CD4-positive, alpha-beta memory T cell (primary cell): ENCODE data around the gene FADD. TPM values are rescaled to one million over a fixed set of nuclear protein-coding genes. Genes with fewer than 3 reads are reported as not detected.

Source experiments
- CTCF ChIA-PET: fragments of 350-600 bp; sonication (Branson Sonifier 250); formaldehyde crosslinking; loops from one replicate; lab custom pipeline; 2021; ENCODE audit warnings: inconsistent platforms; ENCODE audit not compliant: partially characterized antibody; lab: Charles Lee
- POLR2A ChIA-PET: fragments of 350-600 bp; sonication (Branson Sonifier 250); formaldehyde crosslinking; loops from one replicate; lab custom pipeline; 2021; ENCODE audit not compliant: partially characterized antibody; lab: Charles Lee
- DNase-seq, 5 donors: peaks; one replicate each; pipeline versions ENCODE4 v3.0.0 to v3.0.0-alpha.2; 2020 to 2022; ENCODE audit warnings: mixed read lengths in 1 of 5
- H3K27ac ChIP-seq: one replicate; pipeline ENCODE4 v1.7.0; 2013; ENCODE audit warnings: low read depth, low read length
- H3K27me3 ChIP-seq: 2 replicates; pipeline ENCODE4 v1.7.0; 2013; ENCODE audit warnings: mild to moderate bottlenecking, low read length, moderate library complexity; ENCODE audit not compliant: insufficient read depth
- H3K36me3 ChIP-seq: 2 replicates; pipeline ENCODE4 v1.7.0; 2013; ENCODE audit warnings: mild to moderate bottlenecking, low read length, moderate library complexity; ENCODE audit not compliant: insufficient read depth
- H3K4me1 ChIP-seq: 2 replicates; pipeline ENCODE4 v1.7.0; 2013; ENCODE audit warnings: mild to moderate bottlenecking, low read length, moderate library complexity; ENCODE audit not compliant: insufficient read depth
- H3K4me3 ChIP-seq, 2 donors: one replicate each; pipeline ENCODE4 v1.7.0; 2013; ENCODE audit warnings: low read length in 2 of 2, mild to moderate bottlenecking in 1 of 2
- H3K9me3 ChIP-seq, 2 donors: one replicate each; pipeline ENCODE4 v1.7.0; 2013; ENCODE audit warnings: low read length in 2 of 2, control low read depth in 1 of 2; ENCODE audit not compliant: control insufficient read depth in 1 of 2
- H3K27ac Mint-ChIP-seq, 7 donors: one replicate each; pipeline ENCODE4 v1.8.0; 2020 to 2021; ENCODE audit warnings: mixed read lengths in 7 of 7, mild to moderate bottlenecking in 6 of 7, inconsistent platforms in 3 of 7, moderate library complexity in 3 of 7
- H3K27me3 Mint-ChIP-seq, 2 donors: one replicate each; pipeline ENCODE4 v1.8.0; 2020 to 2021; ENCODE audit warnings: mixed read lengths in 2 of 2
- H3K36me3 Mint-ChIP-seq, 2 donors: one replicate each; pipeline ENCODE4 v1.8.0; 2020 to 2021; ENCODE audit warnings: mixed read lengths in 2 of 2, inconsistent platforms in 1 of 2, mild to moderate bottlenecking in 1 of 2
- H3K4me1 Mint-ChIP-seq, 4 donors: one replicate each; pipeline ENCODE4 v1.8.0; 2020 to 2021; ENCODE audit warnings: mixed read lengths in 4 of 4, mild to moderate bottlenecking in 1 of 4
- H3K4me3 Mint-ChIP-seq, 8 donors: one replicate each; pipeline ENCODE4 v1.8.0; 2020 to 2021; ENCODE audit warnings: mixed read lengths in 8 of 8, mild to moderate bottlenecking in 7 of 8, moderate library complexity in 6 of 8, inconsistent platforms in 3 of 8
- H3K9me3 Mint-ChIP-seq, 8 donors: one replicate each; pipeline ENCODE4 v1.8.0; 2020 to 2021; ENCODE audit warnings: mixed read lengths in 8 of 8, mild to moderate bottlenecking in 5 of 8, inconsistent platforms in 3 of 8, moderate library complexity in 1 of 8
- intact Hi-C: fragments of 100-400 bp; cut with micrococcal nuclease; formaldehyde crosslinking; loops from one replicate; pipeline ENCODE4 v1.15.1; 2023
- polyA plus RNA-seq, 2 donors: library from polyadenylated mRNA; unstranded; fragments of 300-500 nt; fragmentation: Illumina TruSeq; gene quantifications; one replicate each; pipeline ENCODE4 v1.2.3, GENCODE V29; 2021
- total RNA-seq, 2 experiments: library from RNA; stranded (reverse); gene quantifications; one replicate each; pipeline ENCODE4 v1.2.3, GENCODE V29; 2021

Gene FADD
- total and polyA plus RNA-seq, 4 experiments from 2014 or later: 19.2 to 48.0 (median 34.2) TPM

DNA sequence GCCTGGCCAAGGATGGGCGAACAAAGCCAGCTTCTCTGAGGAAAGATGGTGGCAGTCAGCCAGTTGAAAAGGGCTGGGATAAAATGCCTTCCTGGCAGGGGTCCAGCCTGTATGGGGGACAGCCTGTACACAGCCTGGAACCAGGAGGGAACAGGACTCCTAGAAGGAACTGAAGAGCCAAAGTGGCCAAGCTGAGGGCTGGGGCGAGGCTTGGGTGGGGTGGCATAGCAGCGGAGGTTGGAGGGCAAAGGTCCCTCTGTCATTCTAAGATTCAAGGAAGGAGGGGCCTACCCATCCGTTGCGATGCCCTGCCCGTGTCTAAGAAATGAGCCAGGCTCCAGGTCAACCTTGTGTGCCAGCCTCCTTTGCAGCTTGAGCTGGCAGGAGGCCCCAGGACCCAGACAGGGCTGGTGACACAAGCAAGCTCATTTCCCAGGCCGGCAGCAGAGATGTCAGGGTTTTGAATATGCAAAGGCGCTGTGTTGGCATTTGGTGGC lies 22.6 kb downstream of the FADD start:
- intact Hi-C loops: no loop called here
- H3K4me1 Mint-ChIP-seq: no peaks in the 10 kb centered on the region
- H3K9me3 Mint-ChIP-seq: no peaks in the 10 kb centered on the region
- ChIA-PET POLR2A (no interaction called here), CTCF (no interaction called here)
- no peak for DNase-seq
- Histone ChIP-seq H3K36me3 (no peaks in the 10 kb centered on the region), H3K27me3 (no peaks in the 10 kb centered on the region), H3K4me3 (no peak overlapping the region), H3K27ac (no peak overlapping the region), H3K9me3 (no peaks in the 10 kb centered on the region), H3K4me1 (no peaks in the 10 kb centered on the region)
- no peak overlapping the region for H3K4me3 Mint-ChIP-seq
- H3K36me3 Mint-ChIP-seq: no peaks in the 10 kb centered on the region
- H3K27me3 Mint-ChIP-seq: peaks cover 1 to 6% of the 10 kb centered on the region in 2 donors
- H3K27ac Mint-ChIP-seq: no peak overlapping the region

DNA sequence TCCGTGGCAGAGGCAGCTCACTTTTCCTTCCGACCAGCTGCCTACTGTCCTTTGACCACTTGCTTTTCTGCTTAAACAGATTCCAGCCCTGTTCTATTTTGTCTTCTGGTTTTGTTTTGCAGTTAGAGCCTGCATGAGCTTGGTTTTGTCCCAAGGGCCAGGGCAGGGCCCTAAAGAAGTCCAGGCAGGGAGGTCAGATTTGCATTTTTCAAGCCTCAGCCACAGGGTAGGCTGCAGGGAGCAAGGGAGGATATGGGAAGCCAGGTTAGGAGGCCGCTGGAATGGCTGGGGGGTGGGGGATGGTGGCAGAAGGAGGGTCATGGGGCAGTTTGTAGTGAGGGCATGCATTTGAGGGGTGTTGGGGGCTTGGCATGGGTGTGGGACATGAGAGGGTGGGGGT lies 23.1 kb downstream of the FADD start:
- H3K4me1 Mint-ChIP-seq: no peaks in the 10 kb centered on the region
- Histone ChIP-seq H3K36me3 (no peaks in the 10 kb centered on the region), H3K9me3 (no peaks in the 10 kb centered on the region), H3K4me3 (no peak overlapping the region), H3K27me3 (no peaks in the 10 kb centered on the region), H3K4me1 (no peaks in the 10 kb centered on the region), H3K27ac (no peak overlapping the region)
- H3K4me3 Mint-ChIP-seq: no peak overlapping the region
- intact Hi-C loops: no loop called here
- no peak overlapping the region for H3K27ac Mint-ChIP-seq
- no peak for DNase-seq
- CTCF ChIA-PET: no interaction called here
- peaks cover 1 to 4% of the 10 kb centered on the region in 2 donors for H3K27me3 Mint-ChIP-seq
- H3K36me3 Mint-ChIP-seq: no peaks in the 10 kb centered on the region
- H3K9me3 Mint-ChIP-seq: no peaks in the 10 kb centered on the region
- POLR2A ChIA-PET: no interaction called here

DNA sequence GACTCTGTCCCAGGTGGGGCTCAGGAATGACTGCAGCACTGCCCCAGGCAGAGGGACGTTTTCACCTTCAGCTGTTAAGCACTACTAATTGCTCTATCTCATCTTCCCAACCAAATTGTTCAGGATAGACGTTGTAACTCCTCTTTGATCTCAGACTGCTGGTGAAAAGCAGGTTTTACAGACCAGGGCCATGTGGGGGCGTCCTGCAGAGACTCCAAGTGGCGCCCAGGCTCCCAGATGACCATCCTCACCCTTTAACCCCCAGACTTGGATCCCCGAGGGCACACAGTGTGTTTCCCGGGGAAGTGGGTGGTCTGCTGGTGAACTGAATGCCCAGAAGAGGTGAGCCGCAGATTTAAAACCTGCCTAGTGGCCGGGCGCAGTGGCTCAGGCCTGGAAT lies 23.9 kb downstream of the FADD start:
- Mint-ChIP-seq H3K9me3 (no peaks in the 10 kb centered on the region), H3K36me3 (no peaks in the 10 kb centered on the region), H3K4me3 (no peak overlapping the region), H3K27ac (no peak overlapping the region), H3K27me3 (peaks cover 1 to 4% of the 10 kb centered on the region in 2 donors), H3K4me1 (no peaks in the 10 kb centered on the region)
- no peaks in the 10 kb centered on the region for H3K27me3 ChIP-seq
- no peak overlapping the region for H3K27ac ChIP-seq
- ChIA-PET CTCF (no interaction called here), POLR2A (no interaction called here)
- no peaks in the 10 kb centered on the region for H3K4me1 ChIP-seq
- no peak overlapping the region for H3K4me3 ChIP-seq
- no peaks in the 10 kb centered on the region for H3K36me3 ChIP-seq
- intact Hi-C loops: no loop called here
- no peaks in the 10 kb centered on the region for H3K9me3 ChIP-seq
- DNase-seq: no peak

DNA sequence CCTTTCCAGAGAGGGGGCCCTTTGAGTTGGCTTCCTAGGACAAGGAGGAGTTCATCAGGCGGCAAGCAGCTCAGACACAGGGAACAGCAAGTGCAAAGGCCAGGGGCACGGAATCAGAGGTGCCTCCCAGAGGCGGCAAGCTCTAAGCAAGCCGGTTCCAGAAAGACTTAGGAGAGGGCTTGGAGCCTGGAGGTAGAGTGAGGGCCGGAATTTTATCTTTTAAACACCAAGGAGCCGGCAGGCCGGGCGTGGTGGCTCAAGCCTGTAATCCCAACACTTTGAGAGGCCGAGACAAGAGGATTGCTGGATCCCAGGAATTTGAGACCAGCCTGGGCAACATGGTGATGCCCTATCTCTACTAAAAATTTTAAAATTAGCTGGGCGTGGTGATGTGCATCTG lies 26.6 kb downstream of the FADD start:
- no peak overlapping the region for H3K4me3 ChIP-seq
- Mint-ChIP-seq H3K9me3 (no peaks in the 10 kb centered on the region), H3K4me3 (no peak overlapping the region), H3K27ac (no peak overlapping the region), H3K36me3 (no peaks in the 10 kb centered on the region), H3K4me1 (no peaks in the 10 kb centered on the region), H3K27me3 (peaks cover 1% of the 10 kb centered on the region in 2 donors)
- H3K9me3 ChIP-seq: no peaks in the 10 kb centered on the region
- H3K27ac ChIP-seq: no peak overlapping the region
- POLR2A ChIA-PET: interaction anchor here (1.2 kb wide), 1 partner anchor 27 kb away, joined by 3 read pairs; the partner anchor contains the start of gene FADD
- CTCF ChIA-PET: no interaction called here
- DNase-seq: no peak
- H3K4me1 ChIP-seq: no peaks in the 10 kb centered on the region
- intact Hi-C loops: no loop called here
- H3K36me3 ChIP-seq: no peaks in the 10 kb centered on the region
- no peaks in the 10 kb centered on the region for H3K27me3 ChIP-seq

DNA sequence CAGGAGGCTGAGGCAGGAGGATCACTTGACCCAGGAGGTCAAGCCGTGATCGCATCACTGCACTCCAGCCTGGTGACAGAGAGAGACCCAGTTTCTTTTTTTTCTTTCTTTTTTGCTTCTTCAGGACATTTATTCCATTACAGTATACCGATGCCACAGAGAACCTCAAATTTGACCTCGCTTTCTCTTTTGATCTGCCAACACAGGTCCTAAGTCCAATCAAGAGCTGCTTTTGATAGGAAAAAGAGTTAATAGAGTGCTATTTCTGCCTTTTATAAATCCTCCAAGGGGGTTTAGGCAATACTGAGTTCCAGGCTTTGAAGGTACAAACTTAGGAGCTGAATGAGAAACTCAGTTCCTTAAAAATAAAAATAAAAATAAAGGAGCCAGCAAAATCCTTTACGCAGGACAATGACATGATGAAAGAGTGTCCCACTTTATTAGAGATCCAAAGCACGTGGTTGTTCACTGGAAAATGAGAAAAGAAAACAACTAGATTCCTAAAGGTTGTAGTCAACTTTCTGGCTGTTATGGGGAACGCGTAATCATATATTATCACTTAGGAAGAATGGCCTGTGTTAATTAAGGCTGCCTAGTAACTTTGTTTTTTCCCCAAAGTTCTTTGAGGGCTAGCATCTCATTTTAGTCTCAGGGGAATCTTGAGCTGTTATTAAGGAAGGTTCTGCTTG lies 27.2 kb downstream of the FADD start:
- Mint-ChIP-seq H3K36me3 (no peaks in the 10 kb centered on the region), H3K27me3 (peaks cover 0 to 1% of the 10 kb centered on the region in 2 donors), H3K4me3 (no peak overlapping the region), H3K4me1 (no peaks in the 10 kb centered on the region), H3K9me3 (no peaks in the 10 kb centered on the region), H3K27ac (peak overlapping the region in 1 of 7 donors; percentile 37)
- no peak for DNase-seq
- no peak overlapping the region for H3K27ac ChIP-seq
- no peaks in the 10 kb centered on the region for H3K4me1 ChIP-seq
- no peaks in the 10 kb centered on the region for H3K27me3 ChIP-seq
- ChIA-PET POLR2A (no interaction called here), CTCF (no interaction called here)
- H3K9me3 ChIP-seq: no peaks in the 10 kb centered on the region
- intact Hi-C loops: no loop called here
- no peak overlapping the region for H3K4me3 ChIP-seq
- no peaks in the 10 kb centered on the region for H3K36me3 ChIP-seq

DNA sequence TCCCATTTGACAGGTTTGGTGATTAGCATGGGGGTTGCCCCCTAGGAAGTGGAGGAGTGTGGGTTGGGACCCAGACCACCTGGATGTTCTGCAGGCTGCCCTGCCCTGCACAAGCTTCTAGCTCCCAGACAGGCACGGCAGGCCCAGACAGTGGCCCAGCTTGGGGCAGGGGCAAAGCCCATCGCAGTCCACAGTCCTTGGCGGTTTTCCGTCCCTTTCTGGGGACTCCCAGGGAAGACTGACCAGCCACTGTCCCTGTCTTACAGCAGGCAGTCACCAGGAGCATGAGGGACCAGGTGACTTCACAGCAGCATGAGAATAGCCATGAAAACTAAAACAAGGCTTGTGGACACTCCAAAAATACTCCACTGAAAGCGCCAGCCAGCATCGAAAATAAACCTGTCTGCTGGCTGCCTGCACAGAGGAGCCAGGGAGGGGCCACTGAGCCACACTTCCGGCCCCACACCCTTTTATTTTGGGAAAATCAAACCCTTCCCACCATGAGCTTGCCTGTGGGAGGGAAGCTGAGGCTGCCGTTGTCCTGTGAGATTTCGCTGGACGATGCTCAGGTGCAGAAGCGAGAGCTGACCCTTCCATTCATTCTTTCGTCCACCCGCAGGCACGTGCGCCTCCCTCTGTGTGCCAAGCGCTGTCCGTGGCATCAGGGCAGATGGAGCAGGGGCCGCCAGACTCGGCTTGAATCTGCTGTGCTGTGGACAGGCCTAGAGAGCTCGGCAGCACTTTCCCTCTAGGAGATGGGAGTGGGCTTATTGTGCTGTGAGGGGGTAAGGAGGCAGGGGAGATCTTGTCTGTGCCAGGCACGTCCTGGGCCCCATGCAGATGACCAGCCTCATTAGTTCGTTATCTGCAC lies 28.0 kb downstream of the FADD start:
- Mint-ChIP-seq H3K36me3 (no peaks in the 10 kb centered on the region), H3K4me3 (no peak overlapping the region), H3K9me3 (no peaks in the 10 kb centered on the region), H3K27me3 (peaks cover 0 to 1% of the 10 kb centered on the region in 2 donors), H3K4me1 (no peaks in the 10 kb centered on the region), H3K27ac (peak overlapping the region in 1 of 7 donors; percentile 37)
- CTCF ChIA-PET: no interaction called here
- Histone ChIP-seq H3K9me3 (no peaks in the 10 kb centered on the region), H3K36me3 (no peaks in the 10 kb centered on the region), H3K27me3 (no peaks in the 10 kb centered on the region), H3K4me1 (no peaks in the 10 kb centered on the region), H3K27ac (no peak overlapping the region), H3K4me3 (no peak overlapping the region)
- DNase-seq: no peak
- POLR2A ChIA-PET: no interaction called here
- intact Hi-C loops: no loop called here

DNA sequence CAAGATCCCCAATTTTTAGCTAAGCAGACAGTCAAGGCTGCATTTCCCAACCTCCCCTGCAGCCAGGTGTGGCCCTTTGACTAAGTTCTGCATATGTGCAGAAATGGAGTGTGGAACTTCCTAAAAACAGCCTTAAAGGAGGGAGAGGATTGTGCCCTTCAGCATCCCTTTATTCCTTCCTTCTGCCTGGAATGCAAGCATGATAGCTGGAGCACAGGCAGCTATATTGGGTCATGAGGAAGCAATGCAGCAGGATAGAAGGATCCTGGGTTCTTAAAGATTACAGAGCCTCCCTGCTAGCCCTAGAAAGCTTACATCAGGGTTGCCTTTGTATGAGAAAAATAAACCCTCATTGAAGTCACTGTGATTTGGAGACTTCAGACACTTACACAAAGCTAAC lies 29.9 kb downstream of the FADD start:
- Mint-ChIP-seq H3K36me3 (no peaks in the 10 kb centered on the region), H3K27me3 (peaks cover 2% of the 10 kb centered on the region in 2 donors), H3K4me1 (no peaks in the 10 kb centered on the region), H3K9me3 (no peaks in the 10 kb centered on the region), H3K27ac (no peak overlapping the region), H3K4me3 (no peak overlapping the region)
- Histone ChIP-seq H3K27me3 (no peaks in the 10 kb centered on the region), H3K9me3 (no peaks in the 10 kb centered on the region), H3K27ac (no peak overlapping the region), H3K36me3 (no peaks in the 10 kb centered on the region), H3K4me1 (no peaks in the 10 kb centered on the region), H3K4me3 (no peak overlapping the region)
- intact Hi-C loops: no loop called here
- DNase-seq: no peak
- CTCF ChIA-PET: no interaction called here
- POLR2A ChIA-PET: no interaction called here
